ENCODE data around the gene RLN3.
A peak's percentile ranks its signal among the peaks of the same experiment; 100 is the strongest.
"Not testable (repeated sequence)": the region's sequence is repeated elsewhere in the genome, so short reads cannot be mapped to it uniquely, and the experiment has no call there.

RLN3 gene

DNA sequence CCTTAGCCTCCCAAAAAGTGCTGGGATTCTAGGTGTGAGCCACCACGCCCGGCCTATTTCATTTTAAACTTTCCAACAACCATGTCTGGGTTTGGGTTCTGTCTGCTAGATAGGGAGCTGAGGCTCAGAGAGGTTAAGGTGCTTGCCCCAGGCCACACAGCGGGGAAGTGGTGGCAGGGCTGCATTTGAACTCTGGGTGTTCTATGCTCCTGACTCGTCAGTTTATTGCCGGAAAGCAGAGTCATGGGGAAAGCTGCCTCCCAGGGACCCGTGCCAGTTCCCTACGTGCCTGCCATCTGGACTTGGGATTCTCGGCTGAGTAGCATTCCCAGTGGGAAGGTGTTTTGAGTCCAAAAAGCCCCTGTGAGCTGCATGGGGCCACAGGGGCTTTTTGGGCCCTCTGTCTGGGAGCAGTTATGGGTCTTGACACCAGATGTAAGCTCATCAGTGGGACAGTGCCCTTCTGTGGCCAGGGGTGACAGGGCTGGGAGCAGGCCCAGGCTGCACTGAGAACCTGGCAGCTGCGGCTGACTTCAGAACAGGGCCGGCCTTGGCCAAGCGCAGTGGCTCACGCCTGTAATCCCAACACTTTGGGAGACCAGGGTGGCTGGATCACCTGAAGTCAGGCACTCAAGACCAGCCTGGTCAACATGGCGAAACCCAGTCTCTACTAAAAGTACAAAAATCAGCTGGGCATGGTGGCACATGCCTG is 32.8 kb upstream of the RLN3 start:
- DNase-seq (ENCODE audit: low read depth in 3 of 3) = no peak

DNA sequence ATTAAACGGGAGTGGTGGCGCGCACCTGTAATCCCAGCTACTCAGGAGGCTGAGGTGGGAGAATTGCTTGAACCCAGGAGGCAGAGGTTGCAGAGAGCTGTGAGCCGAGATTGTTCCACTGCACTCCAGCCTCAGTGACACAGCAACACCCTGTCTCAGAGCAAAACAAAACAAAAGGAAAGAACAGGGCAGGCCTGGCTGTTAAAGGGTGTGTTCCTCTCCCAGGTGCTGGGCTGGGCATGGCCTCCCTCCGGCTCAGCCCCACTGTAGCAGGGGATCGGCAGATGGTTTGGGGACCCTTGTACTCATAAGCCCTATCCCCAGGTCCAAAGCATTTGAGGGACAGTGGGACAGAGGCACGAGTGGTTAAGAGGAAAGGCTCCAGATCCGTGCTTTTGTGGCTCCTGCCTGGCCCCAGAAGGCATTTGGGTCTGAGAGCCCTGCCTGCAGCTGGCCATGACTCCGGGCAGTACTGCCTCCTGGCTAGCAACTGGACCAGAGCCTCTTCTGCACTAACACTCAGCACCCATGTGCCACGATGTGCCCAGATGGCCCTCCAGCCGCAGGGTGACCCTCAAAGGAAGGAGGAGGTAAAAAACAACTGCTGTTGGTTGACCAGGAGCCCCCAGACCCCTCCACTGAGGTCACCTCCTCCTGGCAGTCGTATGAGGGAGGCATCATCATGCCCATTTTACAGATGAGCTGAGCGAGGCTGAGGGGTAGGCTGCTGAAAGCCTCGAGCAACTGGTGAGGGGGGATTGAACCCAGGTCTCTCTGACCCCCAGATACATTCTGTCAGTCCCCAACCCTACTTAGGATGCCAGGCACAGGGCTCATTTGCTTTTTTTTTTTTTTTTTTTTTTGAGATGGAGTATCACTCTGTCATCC is 31.8 kb upstream of the RLN3 start:
- no peak for DNase-seq (ENCODE audit: low read depth in 3 of 3)

DNA sequence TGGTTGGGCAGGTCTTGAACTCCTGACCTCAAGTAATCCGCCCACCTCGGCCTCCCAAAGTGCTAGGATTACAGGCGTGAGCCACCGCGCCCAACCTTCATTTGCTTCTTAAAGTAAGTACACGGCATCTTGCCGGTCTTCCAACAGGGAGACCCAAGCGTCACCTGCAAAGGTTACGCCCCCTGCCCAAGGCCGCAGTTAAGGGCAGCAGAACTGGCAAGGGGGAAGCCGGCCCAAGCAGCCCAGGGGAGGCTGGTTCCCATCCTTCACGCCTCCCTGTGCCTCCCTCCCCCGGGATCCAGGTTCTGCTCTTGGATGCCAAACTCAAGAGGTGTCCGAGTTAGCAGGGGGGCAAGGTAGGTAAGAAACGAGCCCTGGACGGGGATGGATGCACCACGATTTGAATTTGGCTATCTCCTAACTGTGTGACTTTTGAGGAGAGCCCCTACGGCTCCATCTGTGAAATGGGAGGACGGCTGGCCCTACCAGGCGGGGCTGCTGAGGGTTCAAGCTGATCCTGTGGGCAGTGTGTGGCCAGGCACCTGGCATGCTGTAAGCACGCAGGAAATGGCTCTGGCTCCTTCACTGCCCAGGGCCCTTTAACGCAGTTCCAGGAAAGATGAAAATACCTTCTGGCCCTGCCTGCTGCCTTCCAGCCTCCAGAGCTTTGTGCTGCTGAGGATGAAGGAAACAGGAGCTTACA is 30.9 kb upstream of the RLN3 start:
- no peak for DNase-seq (ENCODE audit: low read depth in 3 of 3)

DNA sequence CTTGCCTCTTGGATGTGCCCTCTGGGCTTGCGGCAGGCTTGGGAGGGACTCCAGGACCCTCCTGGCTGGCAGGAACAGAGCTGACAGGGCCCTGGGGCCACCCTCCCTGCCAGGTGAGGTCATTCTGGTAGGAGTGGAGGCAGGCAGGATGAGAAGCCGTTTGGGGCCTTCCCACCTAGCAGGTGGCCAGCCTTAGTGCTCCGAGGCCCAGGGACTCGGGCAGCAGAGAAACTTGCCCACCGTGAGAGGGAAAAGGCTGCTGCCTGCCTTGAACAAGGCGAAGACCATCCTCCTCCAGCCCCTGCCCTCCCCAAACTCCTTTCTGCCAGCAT is 30.4 kb upstream of the RLN3 start:
- DNase-seq (ENCODE audit: low read depth in 3 of 3) = no peak

DNA sequence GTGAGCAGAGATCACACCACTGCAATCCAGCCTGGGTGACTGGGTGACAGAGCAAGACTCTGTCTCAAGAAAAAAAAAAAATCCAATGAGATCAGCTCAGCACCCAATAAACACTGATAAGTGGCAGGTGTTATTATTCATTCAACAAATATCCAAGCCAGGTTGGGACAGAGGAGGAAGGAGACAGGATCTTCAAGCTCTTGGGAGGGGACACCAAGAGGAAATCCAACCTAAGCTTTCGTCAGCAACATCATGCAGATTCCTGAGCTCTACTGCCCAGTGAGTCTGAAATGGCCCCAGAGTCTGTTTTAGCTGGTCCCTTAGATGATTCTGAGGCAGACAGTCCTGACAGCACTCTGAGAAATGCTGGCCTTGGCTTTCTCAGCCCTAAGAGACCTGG is 29.5 kb upstream of the RLN3 start:
- no peak for DNase-seq (ENCODE audit: low read depth in 3 of 3)

DNA sequence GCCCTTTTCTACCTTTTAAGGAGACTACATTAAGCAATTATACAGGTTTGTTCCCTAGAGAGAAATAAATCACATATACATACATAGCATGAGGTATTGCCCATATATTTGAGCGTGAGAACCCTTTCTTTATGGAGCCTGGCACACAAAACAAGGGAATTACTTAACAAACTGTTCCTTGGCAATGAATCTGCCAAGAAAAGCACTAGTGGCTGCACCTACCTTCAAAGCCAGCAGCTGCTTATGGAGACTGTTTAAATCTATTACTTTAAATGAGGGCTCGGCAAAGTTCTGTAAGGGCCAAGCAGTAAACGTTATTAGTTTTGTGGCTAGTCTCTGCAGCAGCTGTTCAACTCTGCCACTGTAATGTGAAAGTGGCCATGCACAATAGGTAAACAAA is 28.9 kb upstream of the RLN3 start:
- no peak for DNase-seq (ENCODE audit: low read depth in 3 of 3)

DNA sequence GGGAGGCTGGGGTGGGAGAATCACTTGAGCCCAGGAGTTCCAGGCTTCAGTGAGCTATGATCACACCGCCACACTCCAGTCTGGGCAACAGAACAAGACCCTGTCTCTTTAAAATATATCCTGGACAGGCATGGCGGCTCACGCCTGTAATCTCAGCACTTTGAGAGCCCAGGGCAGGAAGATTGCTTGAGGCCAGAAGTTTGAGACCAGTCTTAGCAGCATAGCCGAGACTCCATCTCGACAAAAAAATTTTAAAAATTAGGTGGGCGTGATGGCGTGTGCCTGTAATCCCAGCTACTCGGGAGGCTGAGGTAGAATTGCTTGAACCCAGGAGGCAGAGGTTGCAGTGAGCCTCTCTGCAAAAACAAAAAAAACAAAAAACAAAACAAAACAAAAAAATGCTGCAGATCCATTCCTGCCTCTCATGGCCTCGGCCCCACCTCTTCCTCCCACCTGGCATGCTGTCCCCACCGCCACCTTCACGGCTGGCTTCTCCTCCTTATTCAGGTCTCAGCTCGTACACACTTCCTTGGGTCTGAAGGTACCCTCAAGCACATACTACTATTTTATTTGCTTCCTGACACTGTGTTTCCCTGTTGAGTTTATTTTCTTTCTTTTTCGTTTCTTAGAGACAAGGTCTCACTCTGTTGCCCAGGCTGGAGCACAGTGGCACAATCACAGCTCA is 27.1 kb upstream of the RLN3 start:
- no peak for DNase-seq (ENCODE audit: low read depth in 3 of 3)

DNA sequence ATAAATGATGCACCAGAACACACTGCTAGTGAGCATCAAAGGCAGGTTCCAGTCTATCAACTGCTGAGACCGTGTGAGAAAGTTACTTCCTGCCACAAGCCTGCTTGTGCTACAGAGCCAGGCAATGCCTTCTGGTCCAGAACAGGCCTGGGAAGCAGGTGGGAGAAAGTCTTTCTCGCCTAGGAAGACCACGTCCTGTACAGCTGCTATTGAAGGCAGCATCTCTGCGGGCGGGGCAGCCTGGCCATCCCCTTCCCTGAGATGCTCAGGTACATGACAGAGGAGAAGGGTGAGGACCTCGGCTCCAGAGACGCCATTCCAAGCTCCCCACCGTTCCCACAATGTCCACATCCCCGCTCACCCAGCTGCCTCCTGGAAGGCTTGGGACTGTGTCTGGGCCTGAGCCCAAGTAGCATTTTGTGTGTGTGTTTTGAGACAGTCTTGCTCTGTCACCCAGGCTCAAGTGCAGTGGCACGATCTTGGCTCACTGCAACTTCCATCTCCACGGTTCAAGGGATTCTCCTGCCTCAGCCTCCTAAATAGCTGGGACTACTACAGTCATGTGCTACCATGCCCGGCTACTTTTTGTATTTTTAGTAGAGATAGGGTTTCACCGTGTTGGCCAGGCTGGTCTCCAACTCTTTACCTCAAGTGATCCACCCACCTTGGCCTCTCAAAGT is 25.2 kb upstream of the RLN3 start:
- no peak for DNase-seq (ENCODE audit: low read depth in 3 of 3)

DNA sequence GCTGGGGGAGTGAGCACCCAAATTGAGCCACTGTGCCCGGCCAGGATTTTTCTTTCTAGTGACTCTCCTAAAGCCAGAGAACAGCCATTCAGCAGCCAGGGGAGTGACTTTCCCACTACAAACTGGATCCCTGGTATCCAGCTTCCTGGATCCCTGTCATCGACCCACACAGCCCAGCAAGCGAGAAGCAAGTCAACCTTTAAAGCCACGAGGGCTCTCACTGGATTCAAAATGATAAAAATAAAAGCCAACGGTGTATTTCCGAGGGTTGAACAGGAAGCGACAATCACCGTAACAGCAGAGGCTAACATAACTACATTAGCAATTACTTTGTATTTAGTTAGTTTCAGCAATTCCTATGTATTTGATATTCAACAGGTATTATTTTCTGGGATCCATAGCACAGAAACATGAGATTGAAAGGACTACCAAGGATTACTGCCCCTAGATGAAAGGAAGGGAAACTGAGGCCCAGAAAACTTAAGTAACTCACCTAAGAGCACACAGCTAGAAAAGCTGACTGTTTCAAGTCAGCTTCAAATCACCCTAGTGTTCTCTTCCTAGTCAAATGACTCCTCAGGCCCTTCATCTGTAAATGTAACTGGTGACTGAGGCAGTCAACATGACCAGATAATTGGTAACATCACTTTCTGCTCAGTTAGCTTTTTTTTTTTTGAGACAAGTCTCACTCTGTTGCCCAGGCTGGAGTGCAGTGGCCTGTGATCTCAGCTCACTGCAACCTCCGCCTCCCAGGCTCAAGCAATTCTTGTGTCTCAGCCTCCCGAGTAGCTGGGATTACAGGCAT is 24.5 kb upstream of the RLN3 start:
- DNase-seq (ENCODE audit: low read depth in 3 of 3) = no peak

DNA sequence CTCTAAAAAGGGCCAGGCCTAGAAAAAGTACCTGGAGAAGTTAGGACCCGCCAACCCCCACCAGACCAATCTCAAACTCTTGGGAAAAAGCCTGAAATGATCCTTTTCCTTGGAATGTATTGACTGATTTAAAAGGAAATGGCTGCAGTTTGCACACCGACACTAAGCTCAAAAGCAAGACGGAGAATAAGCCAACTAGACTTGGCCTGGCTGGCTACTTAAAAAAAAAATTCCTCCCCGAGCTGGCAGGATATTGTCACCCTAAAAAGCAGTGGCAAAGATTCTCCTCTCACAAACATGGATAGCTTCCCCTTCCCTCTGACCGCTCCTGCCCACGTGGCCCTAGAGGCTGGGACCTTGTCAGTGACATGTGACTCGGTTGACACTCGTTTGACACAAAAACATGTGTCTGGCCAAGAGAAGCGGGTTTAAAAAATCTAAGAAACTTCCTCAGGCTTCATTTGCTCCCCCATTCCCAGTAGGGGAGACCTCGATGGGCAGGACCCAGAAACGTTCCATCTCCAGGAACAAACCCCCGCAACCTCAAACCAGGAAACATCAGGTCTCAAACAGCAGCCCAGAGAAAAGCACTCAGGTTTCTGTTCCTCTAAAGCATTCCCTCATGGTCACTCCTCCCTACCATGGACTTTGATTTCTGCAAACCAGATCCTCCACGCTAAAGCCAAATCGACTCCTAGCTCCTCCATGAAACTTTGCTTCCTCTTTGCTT is 23.2 kb upstream of the RLN3 start:
- DNase-seq (ENCODE audit: low read depth in 3 of 3) = no peak

DNA sequence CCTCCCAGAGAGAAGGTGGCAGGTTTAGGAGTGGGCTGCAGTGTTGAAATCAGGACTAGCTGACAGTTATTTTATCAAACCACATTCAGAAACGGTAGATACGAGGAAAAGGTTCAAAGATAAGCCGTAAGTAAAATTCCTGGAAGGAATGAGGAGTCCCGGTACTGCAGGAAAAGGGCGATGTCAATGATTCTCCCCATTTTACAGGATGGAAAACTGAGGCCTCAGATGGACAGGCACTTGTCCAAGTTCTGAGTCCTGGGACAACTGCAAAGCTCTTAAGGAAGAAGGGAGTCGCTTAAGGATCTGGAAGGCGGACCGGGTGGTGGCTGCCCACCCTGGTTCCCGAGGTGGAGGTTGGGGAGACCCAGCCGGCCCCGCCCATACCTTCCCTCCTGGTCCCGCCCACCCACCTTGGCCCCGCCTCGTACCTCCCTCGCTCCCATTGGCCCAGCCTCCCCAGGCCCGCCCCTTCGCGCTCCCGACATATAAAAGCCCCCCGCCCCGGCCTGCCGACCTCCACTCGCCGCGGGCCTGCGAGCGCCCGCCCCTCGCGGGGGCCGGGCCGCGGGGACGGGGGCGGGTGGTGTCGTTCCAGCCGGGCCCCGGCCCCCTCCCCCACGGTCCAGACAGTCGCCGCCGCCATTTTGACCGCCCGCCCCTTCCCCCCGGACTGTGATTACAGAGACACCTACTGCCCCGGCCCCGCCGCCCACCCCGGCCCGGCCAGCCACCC is 22.4 kb upstream of the RLN3 start:
- peak; percentile 79 to 90 (median 85) for DNase-seq (ENCODE audit: low read depth in 3 of 3)

DNA sequence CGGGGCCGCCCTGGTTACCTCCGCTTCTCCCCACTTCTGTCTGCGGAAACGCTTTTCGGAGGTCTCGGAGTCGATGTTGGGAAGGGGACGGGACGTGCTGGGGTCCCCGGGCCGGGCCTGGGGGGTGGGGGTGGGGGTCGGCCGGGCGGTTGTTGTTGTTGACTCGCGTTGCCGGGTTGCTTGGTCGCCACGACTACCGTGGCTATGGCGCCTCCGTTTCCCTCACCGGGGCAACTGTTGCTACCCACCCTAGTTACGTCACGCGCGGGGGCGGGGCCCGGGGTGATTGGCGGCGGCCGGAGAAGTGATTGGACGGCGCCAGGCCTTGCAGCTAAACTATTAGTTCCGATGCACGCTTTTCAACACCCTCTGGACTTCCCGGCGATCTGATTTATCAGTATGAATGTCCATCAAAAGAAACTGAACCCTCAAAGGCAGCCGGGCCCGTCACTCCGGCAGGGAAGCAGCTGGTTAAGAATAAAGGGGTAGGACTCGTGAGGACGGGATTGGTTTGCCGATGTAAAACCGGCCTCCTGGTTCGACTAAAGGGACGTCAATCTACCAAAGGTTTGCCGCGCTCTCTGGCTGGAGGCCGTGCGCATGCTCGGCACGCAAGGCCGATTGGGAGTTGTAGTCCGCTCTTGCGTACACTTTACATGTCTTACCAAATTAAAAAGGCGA is 21.7 kb upstream of the RLN3 start, which contains the start of gene RFX1:
Gene RFX1, minus strand, starts transcription at position 236 of the 681 bp plus-strand sequence. CDS start 12,477 bp downstream, outside the sequence.
- DNase-seq (ENCODE audit: low read depth in 3 of 3) = peak; percentile 100

DNA sequence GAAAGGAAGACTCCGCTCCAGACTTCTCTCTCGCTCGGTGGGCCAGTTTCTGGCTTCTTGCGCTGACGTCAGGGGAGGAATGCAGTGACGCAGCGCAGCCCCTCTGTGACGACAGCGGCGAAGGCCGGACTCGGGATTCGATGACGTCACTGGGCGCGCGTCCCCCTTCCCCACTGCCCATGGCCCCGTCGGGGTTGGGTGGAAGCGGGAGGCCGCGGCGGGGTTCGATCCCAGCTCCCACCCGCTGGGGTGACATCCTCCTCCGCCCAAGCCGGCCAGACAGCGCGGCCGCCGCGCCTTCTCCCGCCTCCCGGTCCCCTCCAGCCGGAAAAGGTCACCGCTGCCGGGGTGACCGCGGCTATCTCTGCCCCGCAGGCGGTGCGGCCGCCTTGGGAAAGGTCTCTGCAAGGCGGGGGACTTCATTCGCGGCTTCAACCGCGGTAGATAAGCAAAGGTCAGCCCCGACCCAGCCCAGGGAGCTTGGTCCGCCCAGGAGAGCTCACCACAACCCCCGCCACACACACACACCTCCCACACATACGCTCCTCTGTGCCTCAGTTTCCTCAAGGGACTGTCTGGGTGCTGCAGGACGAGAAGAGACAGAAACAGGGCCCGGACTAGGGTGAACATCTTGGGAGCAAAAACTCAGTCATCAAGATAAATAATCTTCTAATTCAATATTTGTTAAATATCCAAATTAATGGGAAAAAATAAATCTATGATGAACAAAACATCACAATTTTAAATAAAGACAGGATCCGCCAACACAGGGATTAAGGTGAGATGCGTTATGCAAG is 21.0 kb upstream of the RLN3 start:
- peak in 1 of 3 experiments; percentile 80 for DNase-seq (ENCODE audit: low read depth in 3 of 3)

DNA sequence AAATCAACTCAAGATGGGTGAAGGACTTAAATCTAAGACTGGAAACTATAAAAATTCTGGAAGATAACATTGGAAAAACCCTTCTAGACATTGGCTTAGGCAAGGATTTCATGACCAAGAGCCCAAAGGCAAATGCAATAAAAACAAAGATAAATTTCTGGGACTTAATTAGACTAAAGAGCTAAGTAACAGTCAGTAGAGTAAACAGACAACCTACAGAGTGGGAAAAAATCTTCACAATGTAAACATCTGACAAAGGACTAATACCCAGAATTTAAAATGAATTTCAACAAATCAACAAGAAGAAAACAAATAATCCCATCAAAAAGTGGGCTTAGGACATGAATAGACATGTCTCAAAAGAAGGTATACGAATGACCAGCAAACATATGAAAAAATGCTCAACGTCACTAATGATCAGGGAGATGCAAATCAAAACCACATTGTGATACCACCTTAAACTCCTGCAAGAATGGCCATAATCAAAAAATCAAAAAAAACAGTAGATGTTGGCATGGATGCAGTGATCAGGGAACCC is 15.5 kb upstream of the RLN3 start:
- no peak for DNase-seq (ENCODE audit: low read depth in 3 of 3)

DNA sequence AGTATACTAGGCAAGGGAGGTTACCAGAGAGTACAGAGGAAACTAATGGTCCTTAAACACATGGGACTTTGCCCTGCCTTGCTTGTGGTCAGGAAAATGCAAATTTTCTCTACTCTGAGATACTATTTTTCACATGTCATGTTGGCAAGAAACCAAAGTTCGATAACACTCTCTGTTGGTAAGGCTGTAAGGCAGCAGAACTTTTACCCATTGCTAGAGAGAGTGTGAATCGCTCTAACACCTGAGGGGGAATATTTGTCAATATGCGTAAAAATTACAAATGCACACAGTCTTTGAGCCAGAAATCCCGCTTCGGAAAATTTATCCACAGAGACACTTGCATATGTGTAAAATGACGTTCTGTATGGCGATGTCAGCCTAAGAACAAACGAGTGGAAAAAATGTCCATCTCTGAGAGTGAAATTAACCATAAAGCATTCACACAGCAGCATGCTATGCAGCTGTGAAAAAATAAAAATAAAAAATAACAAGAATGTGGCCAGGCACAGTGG is 12.4 kb upstream of the RLN3 start:
- no peak for DNase-seq (ENCODE audit: low read depth in 3 of 3)

DNA sequence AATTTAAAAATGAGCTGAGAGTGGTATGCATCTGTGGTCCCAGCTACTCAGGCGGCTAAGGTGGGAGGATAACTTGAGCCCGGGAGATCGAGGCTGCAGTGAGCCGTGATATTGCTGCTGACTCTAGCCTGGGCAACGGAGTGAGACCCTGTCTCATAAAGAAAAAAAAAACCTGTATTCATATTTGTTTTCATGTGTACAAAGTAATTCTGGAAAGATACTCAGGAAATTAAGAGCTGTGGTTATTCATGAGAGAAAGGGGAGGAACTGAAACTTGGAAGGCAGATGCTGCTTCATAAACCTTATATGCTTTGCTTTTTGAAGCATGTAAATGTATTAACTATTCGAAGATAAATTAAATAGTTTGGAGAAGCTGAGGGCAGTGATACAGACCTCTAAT is 8.8 kb upstream of the RLN3 start:
- no peak for DNase-seq (ENCODE audit: low read depth in 3 of 3)

DNA sequence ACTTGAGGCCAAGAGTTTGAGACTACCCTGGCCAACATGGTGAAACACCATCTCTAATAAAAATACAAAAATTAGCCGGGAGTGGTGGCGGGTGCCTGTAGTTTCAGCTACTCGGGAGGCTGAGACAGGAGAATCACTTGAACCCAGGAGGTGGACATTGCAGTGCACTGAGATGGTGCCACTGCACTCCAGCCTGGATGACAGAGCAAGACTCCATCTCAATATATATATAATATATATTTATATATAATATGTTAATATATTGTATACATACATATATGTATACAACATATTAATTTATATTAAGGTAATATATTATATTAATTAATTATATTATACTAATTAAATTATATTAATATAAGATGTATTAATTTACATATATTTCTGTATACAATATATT is 8.2 kb upstream of the RLN3 start:
- DNase-seq (ENCODE audit: low read depth in 3 of 3) = not testable (repeated sequence)

All from stimulated activated CD4-positive, alpha-beta T cell treated with anti-CD3 and anti-CD28 coated beads, TNF-alpha, amount 100 ng/mL, for 24 hours (primary cell).